Esophagus (tissue), 2 donors: ENCODE measurements around the gene PARM1. TPM values are rescaled to one million over a fixed set of nuclear protein-coding genes. Genes with fewer than 3 reads are reported as not detected.

Experiments used
- H3K27ac ChIP-seq, 2 donors: one replicate each; pipeline ENCODE4 v1.5.1; 2013; ENCODE audit warnings: low read depth in 2 of 2, mild to moderate bottlenecking in 2 of 2, inconsistent platforms in 1 of 2, low read length in 1 of 2, moderate library complexity in 1 of 2
- H3K27me3 ChIP-seq, 2 donors: one replicate each; pipeline ENCODE4 v1.6.1; 2013; ENCODE audit warnings: low read length in 2 of 2, control low read depth in 1 of 2, mild to moderate bottlenecking in 1 of 2; ENCODE audit not compliant: insufficient read depth in 2 of 2, control insufficient read depth in 1 of 2
- H3K36me3 ChIP-seq, 2 donors: one replicate each; pipeline ENCODE4 v1.6.1; 2013; ENCODE audit warnings: low read length in 1 of 2; ENCODE audit not compliant: control insufficient read depth in 2 of 2, insufficient read depth in 2 of 2
- H3K4me1 ChIP-seq, 2 donors: one replicate each; pipeline ENCODE4 v1.6.1; 2013; ENCODE audit warnings: low read length in 1 of 2; ENCODE audit not compliant: control insufficient read depth in 2 of 2, insufficient read depth in 2 of 2
- H3K4me3 ChIP-seq, 2 donors: one replicate each; pipeline ENCODE4 v1.5.1; 2013; ENCODE audit warnings: low read length in 2 of 2, mild to moderate bottlenecking in 2 of 2, low read depth in 1 of 2, moderate library complexity in 1 of 2
- H3K9me3 ChIP-seq, 2 donors: one replicate each; pipeline ENCODE4 v1.6.1; 2013; ENCODE audit warnings: mild to moderate bottlenecking in 2 of 2, low read depth in 1 of 2, low read length in 1 of 2, moderate library complexity in 1 of 2; ENCODE audit not compliant: control insufficient read depth in 2 of 2, insufficient read depth in 1 of 2
- WGBS, 2 donors: extraction: QIAGEN DNeasy Blood & Tissue Kit; methylation state at CpG; one replicate each; pipeline ENCODE4 v1.1.7; 2013; 5-methylcytosine and 5-hydroxymethylcytosine counted together
- polyA plus RNA-seq, 2 donors: library from polyadenylated mRNA; stranded (reverse); fragments of 200-250 nt; gene quantifications; one replicate each; pipeline ENCODE4 v1.2.3, GENCODE V29; 2013
- donor health status: healthy with polysubstance abuse.
- donor health status: Bipolar disorder and iron deficiency.

The PARM1 gene
- polyA plus RNA-seq, 2 donors: 0.51 to 1.8 TPM

- H3K4me1 ChIP-seq: no peaks in the 10 kb centered on the region
- no peak overlapping the region for H3K4me3 ChIP-seq
- H3K27ac ChIP-seq: no peak overlapping the region
- no peaks in the 10 kb centered on the region for H3K27me3 ChIP-seq
- H3K36me3 ChIP-seq: no peaks in the 10 kb centered on the region
- 54 to 61% methylated on average over 3 of the region's 3 CpGs for WGBS, 2 donors
- H3K9me3 ChIP-seq: no peaks in the 10 kb centered on the region
Measured at GRCh38 chr4:74904509-74905065, 28.3 kb upstream of the PARM1 start.

GRCh38 chr4:74906771-74907170, 26.1 kb upstream of the PARM1 start:
- WGBS, 2 donors: 74 to 84% methylated on average over 2 of the region's 2 CpGs
- H3K4me3 ChIP-seq: no peak overlapping the region

GRCh38 chr4:74919783-74920182, 13.1 kb upstream of the PARM1 start:
- 89 to 92% methylated on average over 6 of the region's 6 CpGs for WGBS, 2 donors
- H3K9me3 ChIP-seq: no peaks in the 10 kb centered on the region
- no peak overlapping the region for H3K4me3 ChIP-seq
- H3K36me3 ChIP-seq: no peaks in the 10 kb centered on the region
- H3K27me3 ChIP-seq: no peaks in the 10 kb centered on the region
- H3K27ac ChIP-seq: no peak overlapping the region
- H3K4me1 ChIP-seq: no peaks in the 10 kb centered on the region

More at GRCh38 chr4:74906771-74907170, 26.1 kb upstream of the PARM1 start:
- no peaks in the 10 kb centered on the region for H3K27me3 ChIP-seq
- no peak overlapping the region for H3K27ac ChIP-seq
- H3K9me3 ChIP-seq: no peaks in the 10 kb centered on the region
- H3K4me1 ChIP-seq: no peaks in the 10 kb centered on the region
- no peaks in the 10 kb centered on the region for H3K36me3 ChIP-seq

GRCh38 chr4:74920704-74921103, 12.2 kb upstream of the PARM1 start:
- H3K36me3 ChIP-seq: no peaks in the 10 kb centered on the region
- no peaks in the 10 kb centered on the region for H3K27me3 ChIP-seq
- no peaks in the 10 kb centered on the region for H3K9me3 ChIP-seq
- no peak overlapping the region for H3K27ac ChIP-seq
- 72 to 73% methylated on average over 3 of the region's 3 CpGs for WGBS, 2 donors
- H3K4me3 ChIP-seq: no peak overlapping the region
- no peaks in the 10 kb centered on the region for H3K4me1 ChIP-seq

- Histone ChIP-seq H3K27ac (no peak overlapping the region), H3K27me3 (no peaks in the 10 kb centered on the region), H3K4me3 (no peak overlapping the region), H3K9me3 (no peaks in the 10 kb centered on the region), H3K36me3 (no peaks in the 10 kb centered on the region), H3K4me1 (no peaks in the 10 kb centered on the region)
Measured at GRCh38 chr4:74921490-74921889, 11.4 kb upstream of the PARM1 start.

GRCh38 chr4:74926007-74926406, 6.9 kb upstream of the PARM1 start:
- no peaks in the 10 kb centered on the region for H3K9me3 ChIP-seq
- no peaks in the 10 kb centered on the region for H3K4me1 ChIP-seq
- H3K27ac ChIP-seq: no peak overlapping the region
- WGBS, 2 donors: 60 to 76% methylated on average over 1 of the region's 1 CpG
- H3K36me3 ChIP-seq: no peaks in the 10 kb centered on the region
- H3K4me3 ChIP-seq: no peak overlapping the region
- H3K27me3 ChIP-seq: no peaks in the 10 kb centered on the region

DNA sequence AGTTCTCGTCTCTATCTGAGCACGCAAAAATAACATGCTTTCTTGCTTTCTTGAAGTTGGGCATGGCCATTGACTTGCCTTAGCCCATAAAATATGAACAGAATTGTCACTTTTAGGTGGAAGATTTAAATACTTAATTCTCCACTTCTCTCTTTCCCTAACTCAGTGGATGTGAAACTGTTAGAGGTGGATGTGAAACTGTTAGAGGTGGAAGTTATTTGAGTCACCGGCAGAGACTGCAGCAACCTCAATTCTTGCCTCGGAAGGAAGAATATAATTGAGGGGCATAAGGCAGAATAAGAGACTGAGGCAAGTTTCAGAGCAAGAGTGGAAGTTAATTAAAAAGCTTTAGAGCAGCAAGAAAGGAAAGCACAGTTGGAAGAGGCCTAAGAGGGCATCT, 2.8 kb upstream of the PARM1 start:
- 88 to 96% methylated on average over 4 of the region's 4 CpGs for WGBS, 2 donors
- Histone ChIP-seq H3K27ac (no peak overlapping the region), H3K36me3 (no peaks in the 10 kb centered on the region), H3K9me3 (no peaks in the 10 kb centered on the region), H3K4me1 (peaks cover 3 to 7% of the 10 kb centered on the region in 2 donors), H3K4me3 (no peak overlapping the region), H3K27me3 (no peaks in the 10 kb centered on the region)

GRCh38 chr4:74931376-74931775, 1.5 kb upstream of the PARM1 start:
- H3K27me3 ChIP-seq: no peaks in the 10 kb centered on the region
- peaks cover 3 to 7% of the 10 kb centered on the region in 2 donors for H3K4me1 ChIP-seq
- 72 to 79% methylated on average over 2 of the region's 2 CpGs for WGBS, 2 donors
- no peak overlapping the region for H3K27ac ChIP-seq
- no peaks in the 10 kb centered on the region for H3K9me3 ChIP-seq
- H3K4me3 ChIP-seq: no peak overlapping the region
- no peaks in the 10 kb centered on the region for H3K36me3 ChIP-seq

DNA sequence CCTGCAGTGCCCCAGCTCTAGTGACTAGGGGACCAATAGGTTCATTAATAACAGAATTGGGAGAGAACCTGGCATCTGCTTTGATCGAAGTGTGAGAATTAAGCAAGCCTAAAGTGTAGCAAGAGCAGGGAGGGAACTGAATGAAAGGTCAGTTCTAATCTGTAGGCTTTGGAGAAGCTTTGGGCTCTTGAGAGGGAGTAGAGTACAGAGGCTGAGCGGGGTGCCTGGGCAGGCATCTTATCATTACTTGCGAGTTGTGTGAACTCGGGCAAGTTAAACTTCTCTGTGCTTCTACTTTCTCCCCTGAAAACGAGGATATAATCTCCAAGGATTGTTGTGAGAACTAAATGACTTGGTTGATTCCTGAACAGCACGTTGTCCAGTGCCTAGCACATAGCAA, 906 bp upstream of the PARM1 start:
- Histone ChIP-seq H3K4me1 (peaks cover 3 to 7% of the 10 kb centered on the region in 2 donors), H3K27me3 (no peaks in the 10 kb centered on the region), H3K27ac (no peak overlapping the region), H3K4me3 (no peak overlapping the region), H3K9me3 (no peaks in the 10 kb centered on the region), H3K36me3 (no peaks in the 10 kb centered on the region)
- WGBS, 2 donors: 74 to 76% methylated on average over 6 of the region's 6 CpGs

DNA sequence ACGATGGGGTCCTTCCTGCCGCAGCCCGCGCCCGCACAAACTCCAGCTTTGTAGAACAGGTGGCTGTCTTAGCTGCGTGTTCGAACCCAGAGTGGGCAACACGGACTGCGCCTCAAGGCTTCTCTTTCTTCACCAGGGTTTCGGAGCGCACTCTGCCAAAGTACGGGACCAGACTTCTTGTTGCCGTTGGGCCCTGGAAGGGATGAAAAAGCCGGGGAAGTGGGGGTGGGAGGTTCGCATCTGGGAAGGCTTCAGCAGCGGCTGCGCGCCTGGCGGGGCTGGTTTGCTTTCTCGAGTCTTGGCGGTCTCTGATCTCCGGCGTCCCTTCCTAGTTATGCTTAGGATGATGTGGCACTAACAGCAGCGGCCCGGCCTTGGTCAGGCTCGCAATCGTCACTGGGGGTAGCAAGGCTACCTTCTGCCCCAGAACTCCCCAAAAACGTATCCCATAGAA, 673 bp downstream of the PARM1 start:
- Histone ChIP-seq H3K27ac (peak overlapping the region in 1 of 2 donors; percentile 59), H3K4me1 (peaks cover 3 to 7% of the 10 kb centered on the region in 2 donors), H3K9me3 (no peaks in the 10 kb centered on the region), H3K27me3 (no peaks in the 10 kb centered on the region), H3K4me3 (peak overlapping the region; percentile 54 to 60), H3K36me3 (no peaks in the 10 kb centered on the region)
- WGBS, 2 donors: 1 to 2% methylated on average over 28 of the region's 28 CpGs
